GM12872 (cell line): Measurements from ENCODE around the gene HOXB6.

Source experiments
- CTCF ChIP-seq: IDR thresholded peaks from 3 replicates; pipeline ENCODE4 v1.5.1; 2011; ENCODE audit warnings: low read depth, mild to moderate bottlenecking, low read length, moderate library complexity; ENCODE audit not compliant: insufficient read depth

Gene HOXB6

DNA sequence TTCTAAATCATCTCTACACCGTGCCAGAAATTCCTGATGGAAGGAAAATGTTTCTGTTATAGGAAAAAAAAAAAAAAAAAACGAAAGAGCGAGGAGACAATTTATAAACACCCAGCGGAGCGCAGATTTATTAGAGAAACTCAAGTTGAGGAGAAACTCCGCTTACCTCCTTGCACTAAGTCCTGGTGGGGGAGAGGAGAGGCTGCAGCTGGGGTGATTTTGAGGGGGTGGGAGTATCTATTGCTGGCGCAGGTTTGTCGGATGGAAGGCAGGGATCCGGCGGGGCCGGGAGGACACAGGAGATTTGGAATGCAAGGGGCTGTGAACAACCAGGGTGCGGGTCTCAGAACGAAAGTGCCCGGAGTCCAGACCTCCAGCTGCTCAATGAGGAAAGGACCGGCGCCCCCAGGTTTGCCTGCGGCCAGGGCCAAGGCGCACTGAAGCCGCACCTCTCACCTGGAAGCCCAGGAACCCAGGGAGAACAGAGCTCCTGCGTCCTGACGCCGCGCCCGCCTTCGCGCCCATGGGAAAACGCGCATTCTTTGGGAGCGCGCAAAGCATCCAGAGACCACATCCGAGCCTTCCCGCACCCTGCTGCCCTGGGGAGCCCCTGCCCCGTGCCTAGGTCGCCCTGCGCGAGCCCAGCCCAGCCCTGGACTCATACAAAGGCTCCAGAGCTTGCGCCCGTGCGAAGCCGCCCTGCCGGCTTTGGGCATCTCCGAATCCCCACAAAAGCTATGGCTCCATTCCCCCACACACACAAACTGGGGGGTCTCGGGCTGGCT lies 12.9 kb upstream of the HOXB6 start:
- TF ChIP-seq CTCF, result no peak

- TF ChIP-seq CTCF, result no peak
Measured at GRCh38 chr17:48616717-48617470, 12.1 kb upstream of the HOXB6 start.

DNA sequence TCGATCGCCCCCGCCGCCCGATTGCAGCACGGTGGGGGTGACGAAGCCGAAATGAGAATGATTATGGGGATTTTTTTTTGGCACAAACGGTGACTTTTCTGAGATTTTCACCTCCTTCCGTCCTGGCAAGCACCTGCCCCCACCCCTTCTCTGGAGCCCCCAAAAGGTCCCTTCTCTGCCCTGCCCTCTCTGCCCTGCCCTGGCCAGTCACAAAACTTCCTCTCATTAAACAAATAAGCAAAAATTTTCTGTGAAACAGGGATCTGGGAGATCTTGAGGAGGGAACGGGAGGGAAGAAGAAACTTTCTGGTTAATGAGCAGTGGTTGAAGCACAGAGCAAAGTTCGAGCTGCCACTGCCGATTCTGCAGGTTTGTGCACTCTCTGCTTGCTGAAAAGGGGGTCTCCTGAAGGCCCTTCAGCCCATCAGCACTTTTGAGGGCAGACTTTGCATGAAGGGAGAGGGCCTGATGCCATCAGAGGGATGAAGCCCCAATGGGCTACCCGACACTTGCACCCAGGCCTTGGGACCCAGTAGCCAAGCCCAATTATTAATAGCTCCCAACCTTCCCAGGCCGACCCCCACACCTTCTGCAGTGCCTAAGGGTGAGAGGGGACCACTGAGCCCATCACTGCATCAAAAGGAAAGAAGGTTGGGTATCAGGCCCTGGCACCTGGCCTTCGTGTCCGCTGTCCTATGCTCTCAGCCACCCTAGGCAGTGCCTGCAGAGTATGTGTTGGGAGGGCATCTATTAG lies 11.4 kb upstream of the HOXB6 start:
- no peak for TF ChIP-seq CTCF

GRCh38 chr17:48615047-48615962 lies 10.5 kb upstream of the HOXB6 start, which contains the start of gene HOXB8:
Gene HOXB8, minus strand, starts transcription at chr17:48615292. Its CDS starts 588 bp downstream, at chr17:48614704.
- TF ChIP-seq CTCF, result no peak

DNA sequence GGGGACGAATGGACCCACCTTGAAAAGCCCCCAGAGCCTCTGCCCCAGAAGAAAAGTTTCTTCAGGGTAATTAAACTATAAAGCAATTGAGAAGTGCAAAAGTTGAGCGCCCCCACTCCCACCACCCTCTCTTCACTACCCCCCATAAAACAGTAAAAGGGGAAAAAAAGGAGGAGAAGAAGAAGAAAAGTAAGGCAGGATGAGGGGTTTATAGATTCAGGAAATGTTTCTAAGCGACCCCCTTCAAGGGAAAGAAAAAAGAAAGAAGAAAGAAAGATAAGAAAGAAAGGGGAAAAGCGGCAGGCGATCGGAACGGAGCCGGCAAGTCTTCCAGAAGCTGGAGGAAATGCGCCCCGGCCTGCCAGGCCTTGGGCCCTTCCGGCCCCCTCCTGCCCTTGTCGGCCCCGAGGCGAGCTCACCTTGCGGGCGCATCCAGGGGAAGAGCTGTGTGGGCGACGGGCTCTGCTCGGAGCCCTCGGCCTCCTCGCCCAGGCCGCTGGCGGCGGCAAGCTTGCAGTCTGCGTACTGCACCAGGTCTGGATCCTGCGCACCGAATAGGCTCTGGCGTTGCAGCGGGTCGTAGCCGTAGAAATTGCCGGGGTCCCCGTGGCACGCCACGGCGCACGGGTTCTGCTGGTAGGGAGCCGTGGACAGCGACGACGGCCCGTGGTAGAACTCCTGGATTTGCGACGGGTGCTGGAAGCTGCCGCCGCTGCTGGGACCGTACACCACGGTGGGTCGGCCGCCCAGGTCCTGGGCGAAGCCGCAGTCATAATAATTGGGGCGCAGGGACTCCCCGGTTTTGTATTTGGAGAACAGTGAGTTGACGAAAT lies 9.3 kb upstream of the HOXB6 start:
- TF ChIP-seq CTCF, result no peak

DNA sequence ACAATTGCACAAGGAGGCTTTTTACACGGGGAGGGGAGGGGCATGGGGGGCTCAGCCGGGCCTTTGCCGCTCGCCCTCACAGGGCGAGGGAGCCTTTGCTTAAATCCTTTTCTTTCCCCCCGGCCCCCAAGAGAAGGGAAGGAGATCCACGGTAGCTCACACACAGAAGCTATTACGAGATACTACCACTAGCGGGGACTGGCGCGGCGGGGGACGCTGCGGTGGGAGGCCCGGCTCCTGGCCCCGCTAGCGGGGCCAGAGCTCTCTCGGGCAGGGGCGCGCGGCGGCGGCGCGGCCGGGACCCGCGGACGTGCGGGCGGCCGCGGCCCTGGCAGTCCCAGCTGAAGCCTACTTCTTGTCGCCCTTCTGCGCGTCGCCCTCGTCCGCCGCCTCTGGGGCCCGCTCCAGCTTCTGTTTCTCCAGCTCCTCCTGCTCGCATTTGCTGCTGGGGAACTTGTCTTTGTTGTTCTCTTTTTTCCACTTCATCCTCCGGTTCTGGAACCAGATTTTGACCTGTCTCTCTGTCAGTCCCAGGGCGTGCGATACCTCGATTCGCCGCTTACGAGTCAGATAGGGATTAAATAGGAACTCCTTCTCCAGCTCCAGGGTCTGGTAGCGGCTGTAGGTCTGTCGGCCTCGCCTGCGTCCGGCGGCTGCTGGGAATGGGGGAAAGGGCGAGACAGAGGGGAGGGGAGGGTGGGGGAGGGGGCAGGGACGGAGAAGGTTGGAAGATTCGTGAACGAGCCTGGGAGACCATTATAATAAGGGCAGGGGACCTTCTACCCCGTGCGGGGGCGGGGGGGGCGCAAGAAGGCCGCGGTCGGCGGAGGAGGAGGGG lies 8.3 kb upstream of the HOXB6 start:
- peak; percentile 43; the same call in 2 of the 3 replicates for TF ChIP-seq CTCF
